Liver (tissue), 9 donors: ENCODE results near the gene APOL4. TPM values are rescaled to one million over a fixed set of nuclear protein-coding genes. Genes with fewer than 3 reads are reported as not detected.

ENCODE experiments used
- DNase-seq: peaks from one replicate; pipeline ENCODE4 v3.0.0-alpha.2; 2017; ENCODE audit warnings: low spot score
- H3K27ac ChIP-seq, 2 donors: one replicate each; pipeline ENCODE4 v1.7.0; 2013; ENCODE audit warnings: inconsistent platforms in 2 of 2, low read length in 2 of 2, control low read depth in 1 of 2, low read depth in 1 of 2, mild to moderate bottlenecking in 1 of 2
- H3K27me3 ChIP-seq, 4 donors: one replicate each; pipeline versions ENCODE4 v1.6.1 to v1.7.0; 2013; ENCODE audit warnings: low read length in 3 of 4, inconsistent platforms in 1 of 4, mild to moderate bottlenecking in 1 of 4, moderate library complexity in 1 of 4; ENCODE audit not compliant: control insufficient read depth in 4 of 4, insufficient read depth in 4 of 4
- H3K36me3 ChIP-seq, 4 donors: one replicate each; pipeline versions ENCODE4 v1.6.1 to v1.7.0; 2013; ENCODE audit warnings: low read length in 3 of 4, mild to moderate bottlenecking in 3 of 4, low read depth in 1 of 4, moderate library complexity in 1 of 4; ENCODE audit not compliant: control insufficient read depth in 4 of 4, insufficient read depth in 3 of 4
- H3K4me1 ChIP-seq, 4 donors: one replicate each; pipeline versions ENCODE4 v1.6.1 to v1.7.0; 2013; ENCODE audit warnings: low read length in 3 of 4, mild to moderate bottlenecking in 3 of 4, moderate library complexity in 1 of 4; ENCODE audit not compliant: control insufficient read depth in 4 of 4, insufficient read depth in 4 of 4
- H3K4me3 ChIP-seq, 3 donors: one replicate each; pipeline versions ENCODE4 v1.6.1 to v1.7.0; 2013; ENCODE audit warnings: low read length in 3 of 3, control low read depth in 1 of 3, low read depth in 1 of 3, mild to moderate bottlenecking in 1 of 3
- H3K9ac ChIP-seq, 2 donors: one replicate each; pipeline ENCODE4 v1.7.0; 2013; ENCODE audit warnings: low read length in 2 of 2, mild to moderate bottlenecking in 2 of 2, moderate library complexity in 2 of 2, control low read depth in 1 of 2, low read depth in 1 of 2
- H3K9me3 ChIP-seq, 4 donors: one replicate each; pipeline versions ENCODE4 v1.6.1 to v1.7.0; 2013; ENCODE audit warnings: low read length in 3 of 4; ENCODE audit not compliant: control insufficient read depth in 4 of 4
- EGR1 ChIP-seq, 2 donors: IDR thresholded peaks; 2 replicates each; pipeline ENCODE4 v1.6.1; 2016 to 2018; ENCODE audit warnings: antibody characterized with exemption in 2 of 2, low read depth in 2 of 2
- FOXA1 ChIP-seq: IDR thresholded peaks from 2 replicates; pipeline ENCODE4 v1.6.1; 2016; ENCODE audit warnings: antibody characterized with exemption
- FOXA2 ChIP-seq: IDR thresholded peaks from 2 replicates; pipeline ENCODE4 v1.6.1; 2016; ENCODE audit warnings: antibody characterized with exemption
- GABPA ChIP-seq, 2 donors: IDR thresholded peaks in 1 of 2; conservative IDR thresholded peaks in 1 of 2; 2 replicates each; pipeline ENCODE4 v1.6.1; 2016; ENCODE audit warnings: antibody characterized with exemption in 2 of 2, mild to moderate bottlenecking in 1 of 2, moderate library complexity in 1 of 2
- HNF4A ChIP-seq, 2 donors: conservative IDR thresholded peaks; 2 replicates each; pipeline ENCODE4 v1.6.1; 2016; ENCODE audit warnings: antibody characterized with exemption in 2 of 2, mild to moderate bottlenecking in 2 of 2
- HNF4G ChIP-seq: IDR thresholded peaks from 2 replicates; pipeline ENCODE4 v1.6.1; 2016; ENCODE audit warnings: antibody characterized with exemption
- NR2F2 ChIP-seq: IDR thresholded peaks from 2 replicates; pipeline ENCODE4 v1.6.1; 2016; ENCODE audit warnings: antibody characterized with exemption
- RAD21 ChIP-seq, 2 donors: IDR thresholded peaks; 2 replicates each; pipeline ENCODE4 v1.6.1; 2016; ENCODE audit warnings: antibody characterized with exemption in 2 of 2, mild to moderate bottlenecking in 2 of 2
- RXRA ChIP-seq, 2 donors: IDR thresholded peaks; 2 replicates each; pipeline ENCODE4 v1.6.1; 2017 to 2018; ENCODE audit warnings: antibody characterized with exemption in 2 of 2, mild to moderate bottlenecking in 1 of 2
- SP1 ChIP-seq: IDR thresholded peaks from 2 replicates; pipeline ENCODE4 v1.6.1; 2018; ENCODE audit warnings: antibody characterized with exemption, mild to moderate bottlenecking
- TAF1 ChIP-seq: conservative IDR thresholded peaks from 2 replicates; pipeline ENCODE4 v1.6.1; 2016; ENCODE audit warnings: antibody characterized with exemption, mild to moderate bottlenecking
- YY1 ChIP-seq: IDR thresholded peaks from 2 replicates; pipeline ENCODE4 v1.6.1; 2016; ENCODE audit warnings: antibody characterized with exemption, mild to moderate bottlenecking
- WGBS: extraction: QIAGEN DNeasy Blood & Tissue Kit; methylation state at CpG from one replicate; pipeline ENCODE4 v1.1.7; 2013; 5-methylcytosine and 5-hydroxymethylcytosine counted together
- polyA plus RNA-seq, 2 donors: library from polyadenylated mRNA; stranded (reverse) in 1 of 2; unstranded in 1 of 2; fragments of 200-250 nt in 1 of 2; fragments of >200 nt in 1 of 2; fragmentation: Nextera tagmentation in 1 of 2; extraction: Ambion mirVana in 1 of 2; gene quantifications; one replicate each; pipeline versions ENCODE4 v1.2.1 to v1.2.3, GENCODE V29; 2013 to 2015
- total RNA-seq, 2 donors: library from RNA; depleted of rRNA; stranded (reverse); fragments of >200 nt; gene quantifications; one replicate each; pipeline ENCODE4 v1.2.3, GENCODE V29; 2014
- TF ChIP-seq, protein P1 (sequence below): IDR thresholded peaks from 2 replicates; pipeline ENCODE4 v1.6.1; 2016; ENCODE audit warnings: antibody characterized with exemption
- TF ChIP-seq, protein P2 (sequence below): IDR thresholded peaks from 2 replicates; pipeline ENCODE4 v1.6.1; 2016; ENCODE audit warnings: antibody characterized with exemption, mild to moderate bottlenecking
- TF ChIP-seq, protein P3 (sequence below): IDR thresholded peaks from 2 replicates; pipeline ENCODE4 v1.6.1; 2016; ENCODE audit warnings: antibody characterized with exemption
- TF ChIP-seq, protein P4 (sequence below): IDR thresholded peaks from 2 replicates; pipeline ENCODE4 v1.6.1; 2016; ENCODE audit warnings: antibody characterized with exemption
- TF ChIP-seq, protein P5 (sequence below): fragments of 150-350 bp; IDR thresholded peaks from 2 replicates; pipeline ENCODE4 v1.5.1; 2017; ENCODE audit warnings: improper control_type of control experiment, low read depth, low read length; ENCODE audit not compliant: missing input control
- donor health status: healthy.
- donor health status: healthy.
- donor health status: healthy.
- donor health status: healthy.
- donor health status: healthy.

Gene APOL4
- total and polyA plus RNA-seq, 4 donors, result 0.59 to 2.3 (median 1.8) TPM

DNA sequence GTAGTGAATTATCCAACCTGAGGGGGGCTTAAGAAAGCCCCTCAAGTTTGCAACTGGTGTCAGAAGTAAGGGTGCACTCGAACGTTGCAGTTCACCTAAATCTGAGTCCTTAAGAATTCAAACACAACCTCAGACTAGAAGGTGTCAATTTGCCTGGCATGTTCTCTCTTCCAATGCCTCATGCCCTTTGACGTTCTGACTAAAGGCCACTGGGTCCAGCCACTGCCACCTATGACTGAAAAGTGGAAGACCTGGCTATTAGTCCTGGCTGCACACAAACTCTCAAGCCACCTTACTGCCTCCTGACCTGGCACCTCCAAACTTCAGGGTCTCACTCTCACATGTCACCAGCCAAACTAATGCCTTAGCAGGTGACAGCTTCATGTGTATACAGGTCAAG is 8.0 kb downstream of the APOL4 start:
- Histone ChIP-seq H3K4me3 (no peak overlapping the region), H3K4me1 (peaks cover 2 to 33% (median 23%) of the 10 kb centered on the region in 4 donors), H3K36me3 (no peaks in the 10 kb centered on the region), H3K27me3 (no peaks in the 10 kb centered on the region), H3K9me3 (no peaks in the 10 kb centered on the region), H3K9ac (no peak overlapping the region), H3K27ac (no peak overlapping the region)
- no peak for DNase-seq
- 34% methylated on average over 3 of the region's 3 CpGs for WGBS
- TF ChIP-seq RAD21 (IDR thresholded peaks at IDR 0.05), result peak; percentile 33 to 35
- TF ChIP-seq, protein P1, sequence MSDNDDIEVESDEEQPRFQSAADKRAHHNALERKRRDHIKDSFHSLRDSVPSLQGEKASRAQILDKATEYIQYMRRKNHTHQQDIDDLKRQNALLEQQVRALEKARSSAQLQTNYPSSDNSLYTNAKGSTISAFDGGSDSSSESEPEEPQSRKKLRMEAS, result peak; percentile 95
- TF ChIP-seq FOXA1, result no peak
- peak; percentile 58 for TF ChIP-seq SP1
- TF ChIP-seq RXRA (IDR thresholded peaks at IDR 0.05), result peak; percentile 62 to 66
- peak; percentile 70 for TF ChIP-seq HNF4G
- TF ChIP-seq, protein P2, sequence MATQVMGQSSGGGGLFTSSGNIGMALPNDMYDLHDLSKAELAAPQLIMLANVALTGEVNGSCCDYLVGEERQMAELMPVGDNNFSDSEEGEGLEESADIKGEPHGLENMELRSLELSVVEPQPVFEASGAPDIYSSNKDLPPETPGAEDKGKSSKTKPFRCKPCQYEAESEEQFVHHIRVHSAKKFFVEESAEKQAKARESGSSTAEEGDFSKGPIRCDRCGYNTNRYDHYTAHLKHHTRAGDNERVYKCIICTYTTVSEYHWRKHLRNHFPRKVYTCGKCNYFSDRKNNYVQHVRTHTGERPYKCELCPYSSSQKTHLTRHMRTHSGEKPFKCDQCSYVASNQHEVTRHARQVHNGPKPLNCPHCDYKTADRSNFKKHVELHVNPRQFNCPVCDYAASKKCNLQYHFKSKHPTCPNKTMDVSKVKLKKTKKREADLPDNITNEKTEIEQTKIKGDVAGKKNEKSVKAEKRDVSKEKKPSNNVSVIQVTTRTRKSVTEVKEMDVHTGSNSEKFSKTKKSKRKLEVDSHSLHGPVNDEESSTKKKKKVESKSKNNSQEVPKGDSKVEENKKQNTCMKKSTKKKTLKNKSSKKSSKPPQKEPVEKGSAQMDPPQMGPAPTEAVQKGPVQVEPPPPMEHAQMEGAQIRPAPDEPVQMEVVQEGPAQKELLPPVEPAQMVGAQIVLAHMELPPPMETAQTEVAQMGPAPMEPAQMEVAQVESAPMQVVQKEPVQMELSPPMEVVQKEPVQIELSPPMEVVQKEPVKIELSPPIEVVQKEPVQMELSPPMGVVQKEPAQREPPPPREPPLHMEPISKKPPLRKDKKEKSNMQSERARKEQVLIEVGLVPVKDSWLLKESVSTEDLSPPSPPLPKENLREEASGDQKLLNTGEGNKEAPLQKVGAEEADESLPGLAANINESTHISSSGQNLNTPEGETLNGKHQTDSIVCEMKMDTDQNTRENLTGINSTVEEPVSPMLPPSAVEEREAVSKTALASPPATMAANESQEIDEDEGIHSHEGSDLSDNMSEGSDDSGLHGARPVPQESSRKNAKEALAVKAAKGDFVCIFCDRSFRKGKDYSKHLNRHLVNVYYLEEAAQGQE, result no peak
- TF ChIP-seq HNF4A (conservative IDR thresholded peaks at IDR 0.05), result peak; percentile 92 to 93
- TF ChIP-seq, protein P3, sequence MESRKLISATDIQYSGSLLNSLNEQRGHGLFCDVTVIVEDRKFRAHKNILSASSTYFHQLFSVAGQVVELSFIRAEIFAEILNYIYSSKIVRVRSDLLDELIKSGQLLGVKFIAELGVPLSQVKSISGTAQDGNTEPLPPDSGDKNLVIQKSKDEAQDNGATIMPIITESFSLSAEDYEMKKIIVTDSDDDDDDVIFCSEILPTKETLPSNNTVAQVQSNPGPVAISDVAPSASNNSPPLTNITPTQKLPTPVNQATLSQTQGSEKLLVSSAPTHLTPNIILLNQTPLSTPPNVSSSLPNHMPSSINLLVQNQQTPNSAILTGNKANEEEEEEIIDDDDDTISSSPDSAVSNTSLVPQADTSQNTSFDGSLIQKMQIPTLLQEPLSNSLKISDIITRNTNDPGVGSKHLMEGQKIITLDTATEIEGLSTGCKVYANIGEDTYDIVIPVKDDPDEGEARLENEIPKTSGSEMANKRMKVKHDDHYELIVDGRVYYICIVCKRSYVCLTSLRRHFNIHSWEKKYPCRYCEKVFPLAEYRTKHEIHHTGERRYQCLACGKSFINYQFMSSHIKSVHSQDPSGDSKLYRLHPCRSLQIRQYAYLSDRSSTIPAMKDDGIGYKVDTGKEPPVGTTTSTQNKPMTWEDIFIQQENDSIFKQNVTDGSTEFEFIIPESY, result no peak

DNA sequence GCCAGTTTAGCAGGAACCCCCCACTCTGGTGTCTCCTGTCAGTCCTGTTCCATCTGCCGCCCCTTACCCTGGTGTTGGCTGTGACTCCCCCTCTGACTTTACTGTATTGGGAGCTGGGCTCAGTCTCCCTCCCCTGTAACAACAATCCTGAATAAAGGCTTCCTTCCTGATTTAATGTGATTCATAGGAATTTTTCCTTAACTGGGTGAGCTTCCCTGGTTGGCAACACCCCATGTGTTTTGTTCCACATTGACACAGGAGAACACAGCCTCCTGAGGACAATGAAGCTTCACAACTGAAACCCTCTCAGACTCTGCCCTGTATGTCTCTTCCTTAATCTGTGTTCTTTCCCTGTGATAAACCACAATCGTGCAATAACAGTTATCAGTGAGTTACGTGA is 8.4 kb downstream of the APOL4 start:
- TF ChIP-seq SP1, result no peak
- TF ChIP-seq TAF1, result no peak
- no peak for TF ChIP-seq GABPA (IDR thresholded peaks at IDR 0.05 in 1 of 2, conservative IDR thresholded peaks at IDR 0.05 in 1 of 2)
- no peak for TF ChIP-seq FOXA1
- TF ChIP-seq, protein P4, sequence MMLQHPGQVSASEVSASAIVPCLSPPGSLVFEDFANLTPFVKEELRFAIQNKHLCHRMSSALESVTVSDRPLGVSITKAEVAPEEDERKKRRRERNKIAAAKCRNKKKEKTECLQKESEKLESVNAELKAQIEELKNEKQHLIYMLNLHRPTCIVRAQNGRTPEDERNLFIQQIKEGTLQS, result no peak
- no peak for TF ChIP-seq HNF4G
- TF ChIP-seq, protein P1, result no peak
- TF ChIP-seq NR2F2, result no peak
- no peak for TF ChIP-seq FOXA2
- no peak for TF ChIP-seq YY1
- TF ChIP-seq EGR1 (IDR thresholded peaks at IDR 0.05; ENCODE audit: low read depth in 2 of 2), result no peak
- TF ChIP-seq RAD21 (IDR thresholded peaks at IDR 0.05), result no peak
- no peak for TF ChIP-seq RXRA (IDR thresholded peaks at IDR 0.05)
- TF ChIP-seq, protein P5, sequence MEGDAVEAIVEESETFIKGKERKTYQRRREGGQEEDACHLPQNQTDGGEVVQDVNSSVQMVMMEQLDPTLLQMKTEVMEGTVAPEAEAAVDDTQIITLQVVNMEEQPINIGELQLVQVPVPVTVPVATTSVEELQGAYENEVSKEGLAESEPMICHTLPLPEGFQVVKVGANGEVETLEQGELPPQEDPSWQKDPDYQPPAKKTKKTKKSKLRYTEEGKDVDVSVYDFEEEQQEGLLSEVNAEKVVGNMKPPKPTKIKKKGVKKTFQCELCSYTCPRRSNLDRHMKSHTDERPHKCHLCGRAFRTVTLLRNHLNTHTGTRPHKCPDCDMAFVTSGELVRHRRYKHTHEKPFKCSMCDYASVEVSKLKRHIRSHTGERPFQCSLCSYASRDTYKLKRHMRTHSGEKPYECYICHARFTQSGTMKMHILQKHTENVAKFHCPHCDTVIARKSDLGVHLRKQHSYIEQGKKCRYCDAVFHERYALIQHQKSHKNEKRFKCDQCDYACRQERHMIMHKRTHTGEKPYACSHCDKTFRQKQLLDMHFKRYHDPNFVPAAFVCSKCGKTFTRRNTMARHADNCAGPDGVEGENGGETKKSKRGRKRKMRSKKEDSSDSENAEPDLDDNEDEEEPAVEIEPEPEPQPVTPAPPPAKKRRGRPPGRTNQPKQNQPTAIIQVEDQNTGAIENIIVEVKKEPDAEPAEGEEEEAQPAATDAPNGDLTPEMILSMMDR, result no peak
- TF ChIP-seq, protein P3, result no peak
- TF ChIP-seq, protein P2, result no peak
- no peak overlapping the region for H3K27ac ChIP-seq
- no peak for DNase-seq

More for the DNA sequence above, 8.4 kb downstream of the APOL4 start:
- 78% methylated on average over 3 of the region's 3 CpGs for WGBS
- H3K36me3 ChIP-seq, result no peaks in the 10 kb centered on the region
- peaks cover 2 to 29% (median 19%) of the 10 kb centered on the region in 4 donors for H3K4me1 ChIP-seq
- H3K4me3 ChIP-seq, result no peak overlapping the region
- H3K9me3 ChIP-seq, result no peaks in the 10 kb centered on the region
- H3K27me3 ChIP-seq, result no peaks in the 10 kb centered on the region
- H3K9ac ChIP-seq, result no peak overlapping the region
